ENCODE data around the gene LY6G6F. TPM values are rescaled to one million over a fixed set of nuclear protein-coding genes. Genes with fewer than 3 reads are reported as not detected.

Gene LY6G6F
- total RNA-seq (2022; extraction: Qiagen RNA extraction) = not detected in 5 replicates

GRCh38 chr6:31706599-31706998, at the start of gene LY6G6F:
LY6G6F (plus strand) TSS chr6:31706866; CDS start chr6:31706907, 41 bp downstream.

GRCh38 chr6:31660381-31661261, 46.0 kb upstream of the LY6G6F start, which contains the start of gene C6orf47:
C6orf47 (minus strand) TSS chr6:31660778; CDS start chr6:31659947, 831 bp downstream.

DNA sequence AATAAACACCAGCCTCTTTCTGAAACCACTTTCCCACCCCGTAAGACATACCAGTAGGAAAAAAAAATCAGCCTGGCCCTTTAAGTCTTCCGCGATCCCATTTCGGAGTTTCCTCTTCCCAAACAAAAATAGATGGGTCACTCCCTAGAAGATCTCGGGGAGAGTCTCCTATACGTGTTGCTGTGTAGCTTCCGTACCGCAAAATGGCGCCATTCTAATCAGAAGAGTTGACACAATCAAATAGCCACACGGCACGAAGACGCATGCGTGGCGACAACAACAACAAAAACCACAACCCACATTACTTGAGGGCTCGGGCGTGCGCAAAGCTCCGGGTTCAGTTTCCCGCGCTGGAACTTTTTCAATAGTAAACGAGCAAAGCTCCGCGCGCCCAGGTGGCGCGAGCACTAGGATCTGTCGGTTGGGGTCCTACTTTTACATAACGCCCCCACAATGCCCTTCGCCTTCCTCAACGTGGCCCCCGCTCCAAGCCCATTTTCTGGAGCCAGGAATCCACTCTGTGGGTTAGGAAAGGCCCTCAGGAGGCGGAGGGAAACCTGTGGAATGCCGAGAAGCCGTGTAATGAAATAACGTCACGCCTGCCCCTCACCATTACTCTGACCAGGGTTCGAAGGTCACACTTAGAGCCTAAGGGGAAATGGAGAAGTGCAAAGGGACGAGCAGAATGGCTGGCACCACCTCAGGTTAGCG, 41.7 kb upstream of the LY6G6F start, which contains the start of gene GPANK1:
TSS of gene GPANK1 (minus strand) at position 208 of the 711 bp plus-strand sequence. CDS start 519 bp downstream, outside the sequence.

GRCh38 chr6:31665501-31666336, 40.9 kb upstream of the LY6G6F start, which contains the start of gene CSNK2B:
CSNK2B (plus strand) TSS chr6:31666080; CDS start chr6:31666832, 752 bp downstream.

GRCh38 chr6:31669676-31670075, 37.0 kb upstream of the LY6G6F start, which contains the start of gene LY6G5B:
LY6G5B (plus strand) TSS chr6:31669976; CDS start chr6:31670951, 975 bp downstream.

DNA sequence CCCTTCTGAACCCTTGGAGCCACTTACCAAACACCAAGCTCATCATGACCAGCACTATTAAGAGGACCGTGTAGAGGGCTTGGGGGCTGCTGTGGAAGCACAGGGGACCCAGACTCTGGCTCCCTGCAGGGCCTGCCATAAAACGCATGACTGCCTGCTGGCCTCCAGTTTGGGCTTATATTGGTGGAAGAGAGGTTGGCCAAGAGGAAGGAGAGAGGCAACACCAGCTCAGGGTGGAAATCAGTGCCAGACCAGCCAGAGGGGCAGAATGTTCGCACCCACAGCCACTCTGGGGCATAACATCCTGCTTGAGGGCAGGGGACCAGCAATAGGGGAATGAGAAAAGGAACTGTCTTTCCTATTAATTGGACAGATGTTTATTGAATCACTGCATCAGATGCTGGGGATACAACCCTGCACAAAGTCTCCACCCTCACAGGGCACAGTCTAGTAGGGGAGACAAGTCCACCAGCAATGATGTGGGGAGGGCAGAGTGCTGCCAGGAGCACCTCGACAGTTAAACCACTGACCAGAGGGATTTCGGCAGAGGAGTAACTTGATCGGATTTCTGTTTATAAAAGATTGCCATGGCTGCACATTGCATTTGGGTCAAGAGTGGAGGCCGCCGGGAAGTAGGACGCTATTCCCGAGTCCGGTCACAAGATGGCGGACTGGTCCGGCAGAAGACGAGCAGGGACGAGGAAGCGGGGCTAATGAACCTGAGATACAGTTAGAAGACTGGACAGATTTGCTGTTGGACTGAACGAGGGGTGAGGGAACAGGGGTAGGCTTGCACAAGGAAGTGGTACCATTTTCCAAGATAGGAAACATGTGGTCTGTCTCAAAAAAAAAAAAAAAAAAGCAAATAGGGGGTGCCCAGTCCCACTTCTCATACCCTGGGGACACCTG, 26.2 kb upstream of the LY6G6F start, which contains the start of gene LY6G5C:
TSS of gene LY6G5C (minus strand) at position 842 of the 909 bp plus-strand sequence. CDS start at position 148, 694 bp downstream.

DNA sequence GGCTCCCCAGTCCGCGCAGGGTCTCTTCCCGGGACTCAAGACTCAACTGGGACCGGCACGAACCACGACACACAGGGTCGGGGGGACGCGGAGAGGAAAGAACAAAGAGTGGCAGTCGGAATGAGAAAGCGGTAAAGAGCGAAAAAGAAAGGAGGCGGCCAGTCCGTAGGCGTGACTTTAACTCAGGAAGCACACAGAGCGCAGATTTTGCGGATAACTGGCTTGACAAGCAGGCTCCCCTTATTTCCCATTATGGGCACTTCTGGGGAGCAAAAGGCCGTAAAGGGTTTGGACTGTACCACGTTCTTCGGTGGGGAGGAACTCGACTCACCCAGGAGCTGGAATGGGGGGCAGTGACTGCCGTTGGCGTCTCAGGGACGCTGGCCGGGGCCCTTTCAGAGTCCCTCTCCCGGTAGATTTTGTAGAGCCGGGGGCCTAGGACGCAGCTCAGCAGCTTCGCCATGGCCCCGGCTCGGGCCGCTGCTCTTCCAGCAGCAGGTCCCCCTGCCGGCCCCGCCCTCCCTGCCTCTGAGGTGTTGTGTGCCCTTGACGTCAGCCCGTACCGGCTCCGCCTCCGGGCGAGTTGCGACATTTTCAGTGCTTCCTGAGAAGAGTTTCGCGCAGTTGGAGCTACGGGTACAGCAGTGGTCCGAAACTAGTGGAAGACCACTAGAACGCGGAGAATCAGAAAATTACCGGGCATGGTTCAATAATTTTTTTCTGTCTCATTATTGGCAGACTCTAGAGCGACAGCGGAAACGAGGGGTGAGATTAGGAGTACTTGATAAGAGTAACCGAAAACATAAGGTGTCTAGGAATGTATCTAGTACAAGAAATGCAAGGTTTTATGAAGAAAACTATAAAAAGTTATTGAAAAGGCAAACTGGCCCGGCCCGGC, 3.6 kb upstream of the LY6G6F start, which contains the start of gene ABHD16A:
TSS of gene ABHD16A (minus strand) at position 506 of the 898 bp plus-strand sequence. CDS start at position 463, 43 bp downstream.

GRCh38 chr6:31715022-31715958, 8.6 kb downstream of the LY6G6F start, which contains the start of gene LY6G6D:
LY6G6D (plus strand) TSS chr6:31715348; CDS start chr6:31715356, 8 bp downstream.

GRCh38 chr6:31721351-31722020, 14.8 kb downstream of the LY6G6F start, which contains the start of gene LY6G6C:
LY6G6C (minus strand) TSS chr6:31721746; CDS start chr6:31721679, 67 bp downstream.

GRCh38 chr6:31723245-31723979, 16.7 kb downstream of the LY6G6F start, which contains the start of gene MPIG6B:
MPIG6B (plus strand) TSS chr6:31723373; CDS start chr6:31723384, 11 bp downstream.

GRCh38 chr6:31728767-31729514, 22.3 kb downstream of the LY6G6F start, which contains the start of gene DDAH2:
DDAH2 (minus strand) TSS chr6:31729299; CDS start chr6:31729161, 138 bp downstream.

DNA sequence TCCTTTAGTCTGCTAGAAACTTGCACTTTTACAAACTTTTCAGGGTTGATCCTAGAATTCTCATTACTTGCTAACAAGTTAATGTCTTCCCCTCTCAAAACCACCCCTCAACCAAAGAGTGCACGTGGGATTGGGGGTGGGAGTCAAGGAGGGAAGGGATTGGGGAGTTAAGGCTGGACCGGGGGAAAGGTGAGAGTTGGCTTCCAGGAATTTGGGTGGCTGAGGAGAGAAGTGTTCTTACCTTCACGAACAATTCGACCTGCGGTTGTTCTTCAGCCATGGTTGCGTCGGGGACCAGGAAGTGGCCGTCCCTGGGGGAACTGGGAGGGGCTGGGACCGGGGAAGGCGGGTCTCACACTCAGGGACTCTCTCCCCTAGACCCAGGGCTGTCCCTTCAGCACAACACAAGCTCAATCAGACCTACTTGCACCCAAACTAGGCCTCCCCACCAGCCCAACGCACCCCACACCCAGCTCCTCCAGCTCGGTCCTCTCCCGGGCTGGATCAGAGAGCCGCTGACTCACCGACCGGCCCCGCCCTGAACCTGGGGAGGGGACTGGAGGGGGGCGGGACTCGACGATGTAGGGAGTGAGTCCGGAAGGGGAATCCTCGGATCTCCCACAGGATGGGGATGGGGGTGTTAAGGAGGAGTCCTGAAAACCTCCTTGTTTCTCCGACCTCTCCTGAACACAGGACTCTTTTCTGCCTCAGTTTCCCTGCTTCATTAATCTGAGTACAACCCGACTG, 29.5 kb downstream of the LY6G6F start, which contains the start of gene CLIC1:
TSS of gene CLIC1 (minus strand) at position 510 of the 747 bp plus-strand sequence. CDS start at position 280, 230 bp downstream.

DNA sequence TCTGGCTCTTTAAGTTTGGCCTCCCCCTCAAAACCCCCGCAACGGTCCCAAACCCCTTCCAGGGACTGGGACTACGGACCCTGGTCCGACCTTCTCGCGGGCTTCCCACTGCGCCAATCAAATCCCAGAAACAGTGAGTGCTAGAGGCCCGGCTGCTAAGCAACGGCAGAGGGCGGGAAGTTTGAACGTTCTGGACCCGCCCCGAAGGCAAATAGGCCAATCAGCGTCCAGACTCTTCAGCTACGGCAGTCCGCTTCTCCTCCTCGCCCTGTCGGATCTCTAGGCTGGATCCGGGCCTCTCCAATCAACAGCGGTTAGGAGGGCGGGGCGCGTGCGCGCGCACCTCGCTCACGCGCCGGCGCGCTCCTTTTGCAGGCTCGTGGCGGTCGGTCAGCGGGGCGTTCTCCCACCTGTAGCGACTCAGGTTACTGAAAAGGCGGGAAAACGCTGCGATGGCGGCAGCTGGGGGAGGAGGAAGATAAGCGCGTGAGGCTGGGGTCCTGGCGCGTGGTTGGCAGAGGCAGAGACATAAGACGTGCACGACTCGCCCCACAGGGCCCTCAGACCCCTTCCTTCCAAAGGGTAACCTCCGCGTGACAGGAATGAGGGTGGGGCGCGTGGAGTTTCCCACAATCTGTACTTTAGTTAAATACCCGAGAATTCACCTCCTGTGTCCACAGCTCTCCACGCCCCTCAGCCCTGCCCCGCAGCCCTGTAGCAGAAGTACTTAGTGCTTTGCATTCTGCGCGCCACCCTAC, 33.2 kb downstream of the LY6G6F start, which contains the start of gene MSH5:
TSS of gene MSH5 (plus strand) at position 367 of the 758 bp plus-strand sequence. CDS start 462 bp downstream, outside the sequence.

